GM19468 (cell line): Measurements from ENCODE around the gene SLC9A9.
A peak's percentile ranks its signal among the peaks of the same experiment; 100 is the strongest.

ENCODE experiments used
- ATAC-seq: cut with Tn5 transposase; IDR thresholded peaks from one replicate; pipeline ENCODE4 v1.9.1; 2021; ENCODE audit warnings: mild to moderate bottlenecking, moderate library complexity, moderate number of reproducible peaks; ENCODE audit not compliant: unreplicated experiment; ENCODE audit errors: extremely low read depth

SLC9A9 gene

GRCh38 chr3:143578810-143579435 lies 269.3 kb downstream of the SLC9A9 start:
- ATAC-seq: no peak

- no peak for ATAC-seq
Observed at GRCh38 chr3:143576568-143577270, 271.5 kb downstream of the SLC9A9 start.

- no peak for ATAC-seq
Observed at GRCh38 chr3:143574933-143575332, 273.3 kb downstream of the SLC9A9 start.

- no peak for ATAC-seq
Observed at GRCh38 chr3:143573610-143574303, 274.5 kb downstream of the SLC9A9 start.

- no peak for ATAC-seq
Observed at GRCh38 chr3:143571548-143571947, 276.7 kb downstream of the SLC9A9 start.

- no peak for ATAC-seq
Observed at GRCh38 chr3:143567823-143568222, 280.4 kb downstream of the SLC9A9 start.

- no peak for ATAC-seq
Observed at GRCh38 chr3:143565951-143566350, 282.3 kb downstream of the SLC9A9 start.

- ATAC-seq: no peak
Observed at GRCh38 chr3:143563786-143564185, 284.5 kb downstream of the SLC9A9 start.

- no peak for ATAC-seq
Observed at GRCh38 chr3:143562789-143563188, 285.5 kb downstream of the SLC9A9 start.

GRCh38 chr3:143559296-143559695 lies 289.0 kb downstream of the SLC9A9 start:
- ATAC-seq: no peak

GRCh38 chr3:143552851-143553250 lies 295.4 kb downstream of the SLC9A9 start:
- no peak for ATAC-seq

- no peak for ATAC-seq
Observed at GRCh38 chr3:143551761-143552160, 296.5 kb downstream of the SLC9A9 start.

GRCh38 chr3:143548861-143549497 lies 299.3 kb downstream of the SLC9A9 start:
- ATAC-seq: no peak

- ATAC-seq: no peak
Observed at GRCh38 chr3:143548393-143548792, 299.9 kb downstream of the SLC9A9 start.

- ATAC-seq: no peak
Observed at GRCh38 chr3:143538577-143538981, 309.7 kb downstream of the SLC9A9 start.

GRCh38 chr3:143538061-143538460 lies 310.2 kb downstream of the SLC9A9 start:
- ATAC-seq: no peak

- no peak for ATAC-seq
Observed at GRCh38 chr3:143536817-143537535, 311.3 kb downstream of the SLC9A9 start.

- peak; percentile 79 for ATAC-seq
Observed at GRCh38 chr3:143535994-143536784, 312.1 kb downstream of the SLC9A9 start.

- ATAC-seq: no peak
Observed at GRCh38 chr3:143533391-143533790, 314.9 kb downstream of the SLC9A9 start.
